GM10266 (cell line): ENCODE data around the gene MPDZ.

ENCODE experiments used
- DNase-seq: peaks from one replicate; pipeline ENCODE4 v3.0.0; 2012; ENCODE audit errors: extremely low spot score
- CTCF ChIP-seq: IDR thresholded peaks from 2 replicates; pipeline ENCODE4 v1.5.1; 2012; ENCODE audit warnings: mild to moderate bottlenecking, low read depth; ENCODE audit not compliant: control insufficient read depth, insufficient read depth; ENCODE audit errors: missing control alignments

The MPDZ gene

GRCh38 chr9:13179257-13179656 is 100.2 kb downstream of the MPDZ start:
- DNase-seq = no peak
- TF ChIP-seq CTCF = no peak

- DNase-seq = no peak
- TF ChIP-seq CTCF = no peak
These were observed 103.8 kb downstream of the MPDZ start for GRCh38 chr9:13175732-13176131.

GRCh38 chr9:13174906-13175639 is 104.4 kb downstream of the MPDZ start:
- no peak for TF ChIP-seq CTCF

GRCh38 chr9:13173553-13173952 is 105.9 kb downstream of the MPDZ start:
- no peak for DNase-seq
- TF ChIP-seq CTCF = no peak

More at GRCh38 chr9:13174906-13175639, 104.4 kb downstream of the MPDZ start:
- DNase-seq = no peak

GRCh38 chr9:13171261-13171660 is 108.2 kb downstream of the MPDZ start:
- no peak for TF ChIP-seq CTCF
- DNase-seq = no peak

- no peak for TF ChIP-seq CTCF
- DNase-seq = no peak
These were observed 112.5 kb downstream of the MPDZ start for GRCh38 chr9:13166996-13167395.

- TF ChIP-seq CTCF = no peak
- no peak for DNase-seq
These were observed 113.5 kb downstream of the MPDZ start for GRCh38 chr9:13165956-13166355.
